CD8-positive, alpha-beta memory T cell (primary cell): ENCODE data around the gene BICD1. TPM values are rescaled to one million over a fixed set of nuclear protein-coding genes. Genes with fewer than 3 reads are reported as not detected.

Source experiments
- CTCF ChIA-PET: fragments of 350-600 bp; sonication (Branson Sonifier 250); formaldehyde crosslinking; loops from one replicate; lab custom pipeline; 2021; ENCODE audit warnings: antibody characterized with exemption; lab: Charles Lee
- POLR2A ChIA-PET: fragments of 350-600 bp; sonication (Branson Sonifier 250); formaldehyde crosslinking; loops from one replicate; lab custom pipeline; 2021; ENCODE audit warnings: antibody characterized with exemption; lab: Charles Lee
- DNase-seq, 5 donors: peaks; one replicate each; pipeline versions ENCODE4 v3.0.0 to v3.0.0-alpha.2; 2020 to 2022; ENCODE audit warnings: mixed read lengths in 1 of 5
- H3K27ac ChIP-seq: one replicate; pipeline ENCODE4 v1.7.0; 2013; ENCODE audit warnings: low read depth, mild to moderate bottlenecking, low read length, moderate library complexity
- H3K27me3 ChIP-seq: 2 replicates; pipeline ENCODE4 v1.7.0; 2013; ENCODE audit warnings: low read length, mild to moderate bottlenecking; ENCODE audit not compliant: insufficient read depth, poor library complexity, severe bottlenecking
- H3K36me3 ChIP-seq: 2 replicates; pipeline ENCODE4 v1.7.0; 2013; ENCODE audit warnings: mild to moderate bottlenecking, low read length, moderate library complexity; ENCODE audit not compliant: insufficient read depth
- H3K4me1 ChIP-seq: 2 replicates; pipeline ENCODE4 v1.7.0; 2013; ENCODE audit warnings: mild to moderate bottlenecking, low read length, moderate library complexity; ENCODE audit not compliant: insufficient read depth
- H3K4me3 ChIP-seq: 2 replicates; pipeline ENCODE4 v1.7.0; 2013; ENCODE audit warnings: mild to moderate bottlenecking, low read length
- H3K9me3 ChIP-seq: 2 replicates; pipeline ENCODE4 v1.7.0; 2013; ENCODE audit warnings: mild to moderate bottlenecking, low read length
- H3K27ac Mint-ChIP-seq, 8 donors: one replicate each; pipeline ENCODE4 v1.8.0; 2020 to 2021; ENCODE audit warnings: mixed read lengths in 8 of 8, mild to moderate bottlenecking in 6 of 8, inconsistent platforms in 3 of 8, moderate library complexity in 3 of 8
- H3K27me3 Mint-ChIP-seq, 2 donors: one replicate each; pipeline ENCODE4 v1.8.0; 2020 to 2021; ENCODE audit warnings: mixed read lengths in 2 of 2, mild to moderate bottlenecking in 1 of 2, moderate library complexity in 1 of 2
- H3K36me3 Mint-ChIP-seq, 3 donors: one replicate each; pipeline ENCODE4 v1.8.0; 2020 to 2021; ENCODE audit warnings: mixed read lengths in 3 of 3, inconsistent platforms in 1 of 3, mild to moderate bottlenecking in 1 of 3
- H3K4me1 Mint-ChIP-seq, 3 donors: one replicate each; pipeline ENCODE4 v1.8.0; 2020 to 2021; ENCODE audit warnings: mixed read lengths in 3 of 3, inconsistent platforms in 1 of 3, mild to moderate bottlenecking in 1 of 3
- H3K4me3 Mint-ChIP-seq, 7 donors: one replicate each; pipeline ENCODE4 v1.8.0; 2020 to 2021; ENCODE audit warnings: mixed read lengths in 7 of 7, mild to moderate bottlenecking in 6 of 7, moderate library complexity in 4 of 7, inconsistent platforms in 2 of 7
- H3K9me3 Mint-ChIP-seq, 5 donors: one replicate each; pipeline ENCODE4 v1.8.0; 2020 to 2022; ENCODE audit warnings: mixed read lengths in 5 of 5, mild to moderate bottlenecking in 3 of 5, moderate library complexity in 2 of 5, inconsistent platforms in 1 of 5
- polyA plus RNA-seq: library from polyadenylated mRNA; unstranded; fragments of 300-500 nt; fragmentation: Illumina TruSeq; gene quantifications from one replicate; pipeline ENCODE4 v1.2.3, GENCODE V29; 2021
- total RNA-seq, 2 experiments: library from RNA; stranded (reverse); gene quantifications; one replicate each; pipeline ENCODE4 v1.2.3, GENCODE V29; 2021

The BICD1 gene
- total and polyA plus RNA-seq, 3 experiments from 2014 or later: 8.7 to 20.5 (median 18.0) TPM

DNA sequence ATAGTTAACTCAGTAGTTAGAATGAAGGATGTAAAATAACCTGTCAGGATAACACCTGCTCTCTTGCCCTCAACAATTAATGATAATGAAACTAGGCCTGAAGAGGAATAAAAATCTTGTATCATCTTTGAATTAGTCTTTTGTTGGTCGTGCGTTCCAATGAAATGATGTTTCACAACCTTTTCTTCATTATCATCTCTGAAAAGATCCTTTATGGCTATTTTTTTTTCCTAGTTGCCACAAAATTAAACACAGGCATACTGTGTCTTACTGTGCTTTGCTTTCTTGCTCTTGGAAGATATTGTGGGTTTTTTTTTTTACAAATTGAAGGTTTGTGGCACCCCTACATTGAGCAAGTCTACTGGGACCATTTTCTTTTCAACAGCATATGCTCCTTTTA lies 128.6 kb downstream of the BICD1 start:
- Histone ChIP-seq H3K4me3 (no peak overlapping the region), H3K9me3 (peaks cover 3% of the 10 kb centered on the region), H3K36me3 (no peaks in the 10 kb centered on the region), H3K27ac (no peak overlapping the region), H3K27me3 (no peaks in the 10 kb centered on the region), H3K4me1 (no peaks in the 10 kb centered on the region)
- H3K4me3 Mint-ChIP-seq: no peak overlapping the region
- no peaks in the 10 kb centered on the region for H3K4me1 Mint-ChIP-seq
- peaks cover 0 to 7% (median 2%) of the 10 kb centered on the region in 5 donors for H3K9me3 Mint-ChIP-seq
- POLR2A ChIA-PET: no interaction called here
- peaks cover 9 to 25% (median 12%) of the 10 kb centered on the region in 3 donors for H3K36me3 Mint-ChIP-seq
- no peak for DNase-seq
- no peak overlapping the region for H3K27ac Mint-ChIP-seq
- CTCF ChIA-PET: no interaction called here
- no peaks in the 10 kb centered on the region for H3K27me3 Mint-ChIP-seq

DNA sequence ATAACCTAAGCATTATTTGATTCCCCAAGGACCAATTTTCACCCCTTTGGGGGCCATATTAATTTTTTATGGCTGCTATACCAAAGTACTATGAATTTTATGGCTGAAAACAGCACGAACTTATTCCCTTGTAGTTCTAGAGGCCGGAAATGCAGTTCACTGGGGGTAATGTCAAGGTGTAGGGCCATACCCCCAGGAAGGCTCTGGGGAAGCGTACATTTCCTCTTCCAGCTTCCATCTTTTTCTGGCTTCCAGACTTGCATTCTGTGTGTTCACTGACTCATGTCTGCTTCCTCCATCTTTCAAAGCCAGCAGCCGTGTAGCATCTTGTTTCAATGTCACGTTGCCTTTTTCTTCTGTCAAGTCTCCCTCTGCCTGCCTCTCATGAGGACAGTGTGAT lies 133.5 kb downstream of the BICD1 start:
- ChIA-PET CTCF (no interaction called here), POLR2A (no interaction called here)
- H3K4me1 Mint-ChIP-seq: no peaks in the 10 kb centered on the region

DNA sequence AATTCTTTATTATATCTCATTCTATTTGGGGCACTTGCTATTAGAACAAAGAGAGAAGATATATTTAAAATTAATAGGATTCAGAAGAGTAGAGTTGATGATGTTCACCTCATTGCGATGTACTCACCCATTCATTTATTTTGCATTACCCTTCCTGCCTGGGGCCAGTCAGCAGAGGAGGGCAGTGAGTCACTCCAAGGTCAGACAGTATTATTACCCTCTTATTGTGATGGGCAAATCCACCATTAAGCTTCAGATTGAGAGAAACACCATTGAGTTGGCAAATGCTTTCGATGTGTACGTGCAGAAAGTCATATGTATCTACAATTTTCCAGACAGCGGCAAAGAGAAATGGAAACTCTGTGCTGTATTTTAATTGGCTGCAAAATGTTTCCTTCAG lies 134.2 kb downstream of the BICD1 start:
- POLR2A ChIA-PET: interaction anchor here (0.5 kb wide), 1 partner anchor 605 kb away, joined by 5 read pairs; no protein-coding TSS in a partner anchor
- Histone ChIP-seq H3K27me3 (no peaks in the 10 kb centered on the region), H3K9me3 (peaks cover 3% of the 10 kb centered on the region), H3K4me3 (no peak overlapping the region), H3K4me1 (no peaks in the 10 kb centered on the region), H3K27ac (no peak overlapping the region), H3K36me3 (no peaks in the 10 kb centered on the region)
- CTCF ChIA-PET: no interaction called here
- no peaks in the 10 kb centered on the region for H3K4me1 Mint-ChIP-seq
- no peak overlapping the region for H3K27ac Mint-ChIP-seq
- peaks cover 0 to 7% (median 4%) of the 10 kb centered on the region in 5 donors for H3K9me3 Mint-ChIP-seq
- H3K27me3 Mint-ChIP-seq: no peaks in the 10 kb centered on the region
- DNase-seq: no peak
- peaks cover 9 to 20% (median 17%) of the 10 kb centered on the region in 3 donors for H3K36me3 Mint-ChIP-seq
- H3K4me3 Mint-ChIP-seq: no peak overlapping the region

More for the DNA sequence above, 133.5 kb downstream of the BICD1 start:
- Histone ChIP-seq H3K4me1 (no peaks in the 10 kb centered on the region), H3K36me3 (no peaks in the 10 kb centered on the region), H3K27ac (no peak overlapping the region), H3K27me3 (no peaks in the 10 kb centered on the region), H3K9me3 (peaks cover 3% of the 10 kb centered on the region), H3K4me3 (no peak overlapping the region)
- Mint-ChIP-seq H3K27me3 (no peaks in the 10 kb centered on the region), H3K27ac (no peak overlapping the region), H3K9me3 (peaks cover 0 to 7% (median 4%) of the 10 kb centered on the region in 5 donors), H3K36me3 (peaks cover 9 to 23% (median 17%) of the 10 kb centered on the region in 3 donors), H3K4me3 (no peak overlapping the region)
- no peak for DNase-seq

DNA sequence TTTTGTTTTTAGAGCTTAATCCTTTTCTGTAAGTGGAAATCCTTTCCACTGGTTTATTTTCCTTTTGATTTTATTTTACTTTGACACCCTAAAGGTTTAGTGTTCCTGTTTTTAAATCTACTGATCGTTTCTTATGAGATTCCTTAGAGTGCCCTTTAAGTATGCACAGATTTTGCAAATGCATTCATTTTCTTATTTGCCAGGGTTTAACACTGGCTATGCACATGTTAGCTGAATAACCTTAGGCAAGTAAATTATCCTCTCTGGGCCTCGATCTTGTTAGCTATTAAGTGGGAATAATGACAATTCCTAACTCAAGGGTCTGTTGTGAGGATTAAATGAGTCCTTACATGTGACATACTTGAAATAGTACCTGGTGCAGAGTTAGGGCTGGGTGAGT lies 136.0 kb downstream of the BICD1 start:
- H3K4me3 ChIP-seq: no peak overlapping the region
- Mint-ChIP-seq H3K4me1 (no peaks in the 10 kb centered on the region), H3K4me3 (no peak overlapping the region), H3K27ac (no peak overlapping the region), H3K27me3 (no peaks in the 10 kb centered on the region), H3K9me3 (peaks cover 0 to 4% (median 0%) of the 10 kb centered on the region in 5 donors), H3K36me3 (peaks cover 0 to 11% (median 7%) of the 10 kb centered on the region in 3 donors)
- CTCF ChIA-PET: no interaction called here
- no peaks in the 10 kb centered on the region for H3K9me3 ChIP-seq
- POLR2A ChIA-PET: no interaction called here
- DNase-seq: no peak
- no peaks in the 10 kb centered on the region for H3K36me3 ChIP-seq
- H3K4me1 ChIP-seq: no peaks in the 10 kb centered on the region
- H3K27ac ChIP-seq: no peak overlapping the region
- H3K27me3 ChIP-seq: no peaks in the 10 kb centered on the region

DNA sequence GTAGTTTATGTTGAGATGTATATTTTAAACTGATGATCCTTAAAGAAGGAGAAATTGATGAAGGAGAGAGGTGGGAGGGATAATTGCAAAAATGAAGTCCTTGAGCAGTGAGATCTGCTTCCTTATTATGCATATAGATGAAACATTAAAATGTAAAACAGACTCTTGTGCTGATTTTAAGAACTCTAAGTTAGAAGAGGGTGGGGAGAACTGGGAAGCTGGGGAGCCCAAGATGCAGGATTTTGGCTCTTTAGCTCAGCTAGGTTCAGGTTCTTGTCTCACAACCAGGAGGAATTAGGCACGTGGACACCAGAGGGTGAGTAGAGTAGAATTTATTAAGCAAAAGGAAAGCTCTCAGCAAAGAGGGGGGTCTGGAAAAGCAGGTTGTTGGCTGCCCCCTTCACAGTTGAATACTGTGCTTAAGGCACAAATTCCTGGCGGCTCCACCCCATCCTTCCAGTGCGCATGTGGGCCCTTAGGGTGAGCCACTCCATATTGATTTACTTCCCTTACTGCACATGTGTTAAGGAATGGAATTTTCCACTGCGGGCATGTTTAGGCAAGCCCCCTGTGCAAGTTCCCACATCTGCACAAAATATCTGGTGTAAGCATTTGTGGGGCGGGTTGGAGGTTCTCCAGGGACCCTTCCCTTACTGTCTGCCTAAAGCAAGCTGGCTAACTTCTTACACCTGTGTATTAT lies 141.9 kb downstream of the BICD1 start:
- Histone ChIP-seq H3K36me3 (no peaks in the 10 kb centered on the region), H3K9me3 (no peaks in the 10 kb centered on the region), H3K4me3 (no peak overlapping the region), H3K4me1 (no peaks in the 10 kb centered on the region), H3K27ac (no peak overlapping the region), H3K27me3 (no peaks in the 10 kb centered on the region)
- Mint-ChIP-seq H3K27ac (no peak overlapping the region), H3K27me3 (no peaks in the 10 kb centered on the region), H3K4me1 (no peaks in the 10 kb centered on the region), H3K4me3 (no peak overlapping the region), H3K9me3 (no peaks in the 10 kb centered on the region), H3K36me3 (peaks cover 0 to 6% (median 2%) of the 10 kb centered on the region in 3 donors)
- ChIA-PET CTCF (no interaction called here), POLR2A (no interaction called here)
- DNase-seq: no peak

DNA sequence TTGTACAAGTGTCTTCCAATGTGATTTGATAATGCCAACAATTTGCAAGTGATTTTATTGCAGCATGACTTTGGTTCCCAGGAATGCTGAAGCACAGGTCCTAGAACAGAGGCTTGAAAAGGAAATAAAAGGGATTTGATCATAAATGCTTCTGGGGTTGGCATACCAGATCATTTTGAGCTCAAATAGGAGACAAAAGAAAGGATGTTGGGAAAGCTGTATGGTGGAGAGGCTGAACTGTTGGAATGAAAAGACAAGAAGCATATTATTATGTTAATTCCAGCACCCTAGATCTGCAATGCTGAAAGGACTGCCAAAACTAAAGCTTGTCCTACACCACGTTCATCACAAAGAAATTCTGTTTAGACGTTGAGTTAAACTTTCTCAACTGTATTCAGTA lies 143.1 kb downstream of the BICD1 start:
- peaks cover 0 to 8% (median 3%) of the 10 kb centered on the region in 3 donors for H3K36me3 Mint-ChIP-seq
- no peak overlapping the region for H3K4me3 ChIP-seq
- H3K27ac Mint-ChIP-seq: no peak overlapping the region
- no peaks in the 10 kb centered on the region for H3K27me3 Mint-ChIP-seq
- ChIA-PET POLR2A (interaction anchor here (0.5 kb wide), 1 partner anchor 67 kb away, joined by 7 read pairs; no protein-coding TSS in a partner anchor), CTCF (no interaction called here)
- no peaks in the 10 kb centered on the region for H3K27me3 ChIP-seq
- DNase-seq: no peak
- no peaks in the 10 kb centered on the region for H3K36me3 ChIP-seq
- H3K4me1 ChIP-seq: no peaks in the 10 kb centered on the region
- no peaks in the 10 kb centered on the region for H3K9me3 Mint-ChIP-seq
- H3K27ac ChIP-seq: no peak overlapping the region
- H3K4me1 Mint-ChIP-seq: peaks cover 0 to 1% (median 0%) of the 10 kb centered on the region in 3 donors
- no peaks in the 10 kb centered on the region for H3K9me3 ChIP-seq
- H3K4me3 Mint-ChIP-seq: no peak overlapping the region

DNA sequence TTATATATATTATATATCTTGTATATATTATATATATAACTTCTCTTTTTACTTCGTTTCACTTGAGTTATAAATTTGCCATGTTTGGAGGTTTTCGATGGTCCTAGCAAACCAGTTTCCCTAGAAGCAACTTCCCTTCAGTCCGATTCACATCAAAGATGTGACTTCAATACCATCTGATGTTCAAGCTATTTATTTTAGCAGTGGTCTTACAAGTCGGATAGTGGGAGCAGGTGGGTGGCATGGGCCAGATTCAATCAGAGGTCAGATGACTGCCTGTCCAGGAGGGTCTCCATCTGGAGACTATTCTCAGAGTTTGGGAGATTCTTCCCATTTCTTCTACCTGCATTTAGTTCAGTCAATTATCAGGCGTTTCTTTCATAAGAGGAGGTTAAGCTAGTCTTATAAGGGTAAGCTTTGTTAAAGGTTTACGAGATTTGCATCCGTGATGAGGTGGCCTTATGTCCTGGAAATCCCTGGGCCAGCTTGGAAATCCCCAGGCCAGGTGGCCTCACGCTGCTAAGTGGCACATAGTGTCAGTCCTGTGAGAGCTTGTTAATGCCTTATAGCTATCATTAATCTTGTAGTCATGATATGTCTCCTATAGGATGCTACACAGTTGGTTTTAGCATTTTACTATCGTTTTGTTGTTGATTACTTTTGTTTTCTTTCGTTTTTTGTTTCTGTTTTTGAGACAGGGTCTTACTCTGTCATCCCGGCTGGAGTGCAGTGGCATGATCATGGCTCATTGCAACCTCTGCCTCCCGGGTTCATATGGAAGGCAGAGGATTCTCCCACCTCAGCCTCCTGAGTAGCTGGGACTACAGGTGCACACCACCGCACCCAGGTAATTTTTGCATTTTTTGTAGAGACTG lies 145.8 kb downstream of the BICD1 start:
- no peaks in the 10 kb centered on the region for H3K9me3 ChIP-seq
- no peak overlapping the region for H3K27ac Mint-ChIP-seq
- H3K27ac ChIP-seq: no peak overlapping the region
- ChIA-PET POLR2A (no interaction called here), CTCF (no interaction called here)
- no peak for DNase-seq
- no peaks in the 10 kb centered on the region for H3K4me1 ChIP-seq
- no peaks in the 10 kb centered on the region for H3K27me3 ChIP-seq
- no peak overlapping the region for H3K4me3 Mint-ChIP-seq
- no peaks in the 10 kb centered on the region for H3K36me3 ChIP-seq
- H3K27me3 Mint-ChIP-seq: no peaks in the 10 kb centered on the region
- peaks cover 0 to 18% (median 2%) of the 10 kb centered on the region in 3 donors for H3K36me3 Mint-ChIP-seq
- peaks cover 0 to under 1% (median 0%) of the 10 kb centered on the region in 5 donors for H3K9me3 Mint-ChIP-seq
- H3K4me1 Mint-ChIP-seq: peaks cover 4 to 10% (median 6%) of the 10 kb centered on the region in 3 donors
- no peak overlapping the region for H3K4me3 ChIP-seq
